ENCODE measurements around the gene RBX1. TPM values are rescaled to one million over a fixed set of nuclear protein-coding genes. Genes with fewer than 3 reads are reported as not detected.
"Not testable (repeated sequence)": the region's sequence is repeated elsewhere in the genome, so short reads cannot be mapped to it uniquely, and the experiment has no call there.

Gene RBX1
- 98.5 and 106 TPM in 2 replicates for total RNA-seq

DNA sequence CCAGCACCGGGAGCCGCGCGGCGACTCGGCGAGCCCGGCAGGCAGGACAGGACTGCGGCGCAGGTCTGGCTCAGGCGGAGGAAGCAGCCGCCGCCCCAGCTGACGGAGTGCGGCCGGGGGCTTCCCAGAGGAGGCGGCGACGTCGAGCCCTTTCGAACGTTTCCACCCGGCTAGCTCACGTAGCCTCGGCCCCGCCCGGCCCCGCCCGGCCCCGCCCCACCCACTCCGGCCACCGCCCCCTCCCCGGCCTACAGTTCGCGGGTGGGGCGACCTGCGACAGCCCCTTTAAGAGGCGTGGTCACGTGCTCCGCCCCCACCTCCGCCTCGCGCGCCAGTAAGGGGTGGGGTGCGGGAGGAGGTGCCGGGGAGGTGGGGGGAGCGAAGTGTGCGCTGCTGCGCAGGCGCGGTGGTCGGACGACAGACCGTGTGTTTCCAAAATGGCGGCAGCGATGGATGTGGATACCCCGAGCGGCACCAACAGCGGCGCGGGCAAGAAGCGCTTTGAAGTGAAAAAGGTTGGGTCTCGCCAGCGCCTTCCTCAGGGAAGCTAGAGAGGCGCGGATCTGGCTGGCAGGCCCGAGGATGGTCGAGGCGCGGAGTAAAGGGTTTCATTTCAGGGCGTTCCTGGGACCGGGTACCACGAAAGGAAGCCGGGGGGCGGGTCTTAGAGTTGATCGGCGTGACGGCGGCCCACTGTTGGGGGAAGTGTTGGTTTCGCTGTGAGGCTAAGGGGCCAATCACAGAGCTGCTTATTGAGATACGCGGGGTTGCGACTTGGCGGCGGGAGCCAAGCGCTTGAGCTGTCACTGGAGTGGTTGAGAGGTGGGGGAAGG is at the start of gene RBX1:
Gene RBX1 (plus strand): TSS at position 417 of the 833 bp plus-strand sequence. CDS start 21 bp downstream, at position 438.
- intact Hi-C loops (cut with micrococcal nuclease): loop anchor here (1.0 to 2.0 kb wide), 7 partner anchors 28 to 335 kb away; partner anchors contain the start of genes L3MBTL2, RANGAP1, SLC25A17 and ST13
- H3K27ac Mint-ChIP-seq: peak within 1 kb of the TSS; percentile 100
- H3K4me3 Mint-ChIP-seq: peak within 1 kb of the TSS; percentile 98
- no peaks in the 10 kb centered on the region for H3K27me3 Mint-ChIP-seq
- peak; percentile 100 for DNase-seq
- peaks cover 31% of the 10 kb centered on the region for H3K36me3 Mint-ChIP-seq (ENCODE audit: low read depth)
- peaks cover 33% of the 10 kb centered on the region for H3K4me1 Mint-ChIP-seq
- no peaks in the 10 kb centered on the region for H3K9me3 Mint-ChIP-seq

DNA sequence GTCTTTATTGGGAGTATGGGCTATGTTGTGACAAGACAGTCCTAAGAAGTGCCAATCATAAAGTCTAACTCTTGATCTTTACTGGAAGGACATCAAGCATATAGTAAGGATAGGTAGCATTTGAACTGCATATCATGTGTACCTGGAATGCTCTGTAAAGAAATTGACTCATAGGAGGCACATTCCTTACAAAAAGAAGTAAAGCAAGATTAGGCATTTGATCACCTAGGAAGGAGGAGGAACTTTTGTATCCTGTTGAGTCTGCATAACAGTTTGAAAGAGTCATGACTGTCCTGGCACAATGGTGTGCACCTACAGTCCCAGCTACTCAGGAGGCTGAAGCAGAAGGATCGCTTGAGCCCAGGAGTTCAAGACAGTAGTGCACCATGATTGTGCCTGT is 47.1 kb upstream of the RBX1 start:
- intact Hi-C loops (cut with micrococcal nuclease): no loop called here
- Mint-ChIP-seq H3K4me3 (no peak overlapping the region), H3K4me1 (peaks cover 2% of the 10 kb centered on the region), H3K9me3 (no peaks in the 10 kb centered on the region), H3K36me3 (ENCODE audit: low read depth) (peaks cover 1% of the 10 kb centered on the region), H3K27me3 (no peaks in the 10 kb centered on the region), H3K27ac (no peak overlapping the region)
- no peak for DNase-seq

DNA sequence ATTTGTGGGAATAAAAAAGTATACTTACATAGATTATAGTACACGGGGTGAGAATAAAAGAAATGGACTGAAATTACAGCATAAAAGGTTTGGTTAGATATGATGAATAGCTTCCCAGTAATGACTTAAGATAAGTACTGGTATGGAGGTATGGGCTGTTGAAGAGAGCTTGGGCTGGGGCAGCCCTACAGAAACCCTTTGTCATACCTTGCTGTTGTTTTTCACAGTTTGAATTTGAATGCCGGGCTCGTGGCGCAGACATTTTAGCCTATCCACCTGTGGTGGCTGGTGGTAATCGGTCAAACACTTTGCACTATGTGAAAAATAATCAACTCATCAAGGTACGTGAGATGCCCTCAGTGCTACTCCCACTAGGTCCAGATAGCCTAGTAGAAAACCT is 42.3 kb upstream of the RBX1 start:
- no peak overlapping the region for H3K27ac Mint-ChIP-seq
- no peaks in the 10 kb centered on the region for H3K4me1 Mint-ChIP-seq
- no peak overlapping the region for H3K4me3 Mint-ChIP-seq
- H3K9me3 Mint-ChIP-seq: no peaks in the 10 kb centered on the region
- peaks cover 1% of the 10 kb centered on the region for H3K36me3 Mint-ChIP-seq (ENCODE audit: low read depth)
- intact Hi-C loops (cut with micrococcal nuclease): no loop called here
- H3K27me3 Mint-ChIP-seq: no peaks in the 10 kb centered on the region
- DNase-seq: no peak

DNA sequence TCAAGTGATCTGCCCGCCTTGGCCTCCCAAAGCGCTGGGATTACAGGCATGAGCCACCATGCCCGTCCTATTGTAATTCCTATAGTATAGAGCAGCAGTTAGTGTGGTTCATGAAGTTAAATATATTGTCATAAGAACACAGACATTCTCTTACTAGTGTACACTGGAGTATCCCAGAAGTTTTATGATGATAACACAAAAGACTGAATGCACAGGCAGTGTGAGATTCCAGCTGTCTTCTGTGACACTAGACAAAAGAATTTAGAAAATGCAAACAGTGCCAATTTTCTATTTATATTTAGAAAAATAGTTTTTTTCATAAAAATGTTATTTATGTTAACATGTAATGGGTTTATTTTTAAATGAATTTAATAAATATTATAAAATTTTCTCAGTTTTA is 39.4 kb upstream of the RBX1 start:
- Mint-ChIP-seq H3K4me1 (no peaks in the 10 kb centered on the region), H3K27ac (no peak overlapping the region), H3K9me3 (no peaks in the 10 kb centered on the region), H3K36me3 (ENCODE audit: low read depth) (peaks cover 3% of the 10 kb centered on the region), H3K4me3 (no peak overlapping the region), H3K27me3 (no peaks in the 10 kb centered on the region)
- no peak for DNase-seq
- intact Hi-C loops (cut with micrococcal nuclease): no loop called here

GRCh38 chr22:40912987-40913386 is 38.2 kb upstream of the RBX1 start:
- H3K27me3 Mint-ChIP-seq; H3K36me3 Mint-ChIP-seq (ENCODE audit: low read depth); H3K4me1 Mint-ChIP-seq; H3K9me3 Mint-ChIP-seq; DNase-seq; intact Hi-C loops (cut with micrococcal nuclease); H3K4me3 Mint-ChIP-seq; H3K27ac Mint-ChIP-seq: not testable (repeated sequence)

GRCh38 chr22:40919446-40919845 is 31.7 kb upstream of the RBX1 start:
- Mint-ChIP-seq H3K9me3 (no peaks in the 10 kb centered on the region), H3K4me3 (no peak overlapping the region), H3K27ac (no peak overlapping the region), H3K4me1 (peaks cover 4% of the 10 kb centered on the region), H3K36me3 (ENCODE audit: low read depth) (peaks cover 5% of the 10 kb centered on the region), H3K27me3 (no peaks in the 10 kb centered on the region)
- intact Hi-C loops (cut with micrococcal nuclease): no loop called here
- no peak for DNase-seq

DNA sequence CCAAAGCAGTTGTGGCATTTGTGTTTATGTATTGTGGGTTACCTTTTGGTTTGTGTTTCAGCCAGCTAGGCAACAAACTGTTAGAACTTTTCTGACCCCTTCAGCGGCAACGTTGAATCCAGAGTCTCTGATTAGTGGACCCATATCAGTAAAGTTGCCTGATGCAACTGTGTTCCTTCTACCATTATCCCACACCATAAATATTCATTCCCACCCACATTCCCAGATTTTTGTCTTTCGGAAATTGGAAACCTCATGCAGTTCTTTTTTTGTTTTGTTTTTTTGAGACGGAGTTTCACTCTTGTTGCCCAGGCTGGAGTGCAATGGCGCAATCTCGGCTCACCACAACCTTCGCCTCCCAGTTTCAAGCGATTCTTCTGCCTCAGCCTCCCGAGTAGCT is 30.7 kb upstream of the RBX1 start:
- Mint-ChIP-seq H3K27ac (no peak overlapping the region), H3K4me1 (peaks cover 4% of the 10 kb centered on the region), H3K36me3 (ENCODE audit: low read depth) (peaks cover 6% of the 10 kb centered on the region), H3K9me3 (no peaks in the 10 kb centered on the region), H3K27me3 (no peaks in the 10 kb centered on the region), H3K4me3 (no peak overlapping the region)
- DNase-seq: no peak
- intact Hi-C loops (cut with micrococcal nuclease): no loop called here

- Mint-ChIP-seq H3K27me3 (no peaks in the 10 kb centered on the region), H3K36me3 (ENCODE audit: low read depth) (peaks cover 6% of the 10 kb centered on the region), H3K9me3 (no peaks in the 10 kb centered on the region), H3K4me1 (peaks cover 4% of the 10 kb centered on the region), H3K27ac (peak overlapping the region; percentile 42), H3K4me3 (peak overlapping the region; percentile 14)
- DNase-seq: peak; percentile 83
- intact Hi-C loops (cut with micrococcal nuclease): loop anchor here (2.0 kb wide), 2 partner anchors 28 to 314 kb away; partner anchors contain the start of gene RBX1
Observed at GRCh38 chr22:40922484-40923303, 28.5 kb upstream of the RBX1 start.

- no peaks in the 10 kb centered on the region for H3K9me3 Mint-ChIP-seq
- no peak overlapping the region for H3K27ac Mint-ChIP-seq
- no peaks in the 10 kb centered on the region for H3K4me1 Mint-ChIP-seq
- no peak for DNase-seq
- no peaks in the 10 kb centered on the region for H3K27me3 Mint-ChIP-seq
- intact Hi-C loops (cut with micrococcal nuclease): no loop called here
- peaks cover 9% of the 10 kb centered on the region for H3K36me3 Mint-ChIP-seq (ENCODE audit: low read depth)
- H3K4me3 Mint-ChIP-seq: no peak overlapping the region
Observed at GRCh38 chr22:40928657-40929056, 22.5 kb upstream of the RBX1 start.

DNA sequence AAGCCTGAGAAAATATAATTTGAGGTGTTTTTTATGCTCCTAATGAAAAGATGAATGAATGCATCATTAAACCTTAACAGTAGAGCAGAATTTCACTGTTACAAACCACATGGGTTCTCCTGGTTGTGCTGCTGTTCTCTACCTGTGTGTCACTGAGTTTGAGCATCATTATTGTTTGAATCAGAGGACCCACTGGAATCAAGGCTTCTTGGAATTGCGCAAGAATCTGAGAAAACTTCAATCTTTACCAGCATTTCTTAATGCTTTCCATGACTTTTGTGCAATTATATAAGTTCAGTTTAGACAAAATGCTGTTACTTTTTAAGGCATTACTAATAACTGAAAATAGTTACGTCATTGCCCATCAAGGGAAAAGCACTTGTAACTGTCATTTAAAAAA is 18.8 kb upstream of the RBX1 start:
- Mint-ChIP-seq H3K27me3 (no peaks in the 10 kb centered on the region), H3K4me3 (no peak overlapping the region), H3K4me1 (no peaks in the 10 kb centered on the region), H3K27ac (no peak overlapping the region), H3K36me3 (ENCODE audit: low read depth) (peaks cover 4% of the 10 kb centered on the region), H3K9me3 (no peaks in the 10 kb centered on the region)
- intact Hi-C loops (cut with micrococcal nuclease): no loop called here
- DNase-seq: no peak

- Mint-ChIP-seq H3K9me3 (no peaks in the 10 kb centered on the region), H3K27ac (peak overlapping the region; percentile 68), H3K27me3 (no peaks in the 10 kb centered on the region), H3K36me3 (ENCODE audit: low read depth) (no peaks in the 10 kb centered on the region), H3K4me1 (peaks cover 8% of the 10 kb centered on the region), H3K4me3 (no peak overlapping the region)
- DNase-seq: no peak
- intact Hi-C loops (cut with micrococcal nuclease): no loop called here
Observed at GRCh38 chr22:40939202-40939601, 12.0 kb upstream of the RBX1 start.

DNA sequence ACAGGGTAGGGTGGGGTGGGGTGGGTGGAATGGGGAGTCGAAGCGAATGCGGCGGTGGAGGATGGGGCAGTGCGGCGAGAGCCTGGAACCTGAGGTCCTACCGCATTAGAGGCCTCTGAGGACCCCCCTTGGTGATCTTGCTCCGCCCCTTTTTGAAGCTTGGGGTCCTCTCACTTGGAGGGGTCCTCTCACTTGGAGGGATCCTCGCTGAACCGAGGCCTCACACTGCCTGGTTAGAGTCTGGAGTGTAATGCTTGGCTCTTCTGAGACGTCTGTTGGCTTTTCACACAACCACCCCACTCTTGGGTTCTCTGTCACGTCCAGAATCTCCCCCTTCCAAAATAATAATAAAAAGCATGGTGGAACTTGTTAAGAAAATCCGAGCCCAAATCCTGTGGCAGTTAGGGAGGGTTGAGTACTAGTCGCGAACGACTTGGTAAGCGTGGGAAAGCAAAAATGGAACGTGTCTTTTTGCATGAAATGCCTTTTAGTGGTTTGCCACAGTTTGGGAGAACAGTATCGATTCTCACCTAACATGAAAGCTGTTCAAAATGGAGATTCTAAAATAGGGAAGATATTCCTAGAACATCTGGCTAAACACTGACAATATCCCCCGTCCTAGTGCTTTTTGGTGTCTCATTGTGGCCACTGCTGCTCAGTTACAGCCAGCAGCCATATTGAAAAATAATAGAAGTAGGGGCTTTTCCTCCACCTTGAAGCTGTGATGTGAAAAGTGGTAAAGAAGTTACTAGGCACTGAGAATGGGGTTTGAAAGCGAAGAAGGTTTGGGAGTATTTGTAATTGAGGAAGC is 822 bp downstream of the RBX1 start:
- intact Hi-C loops (cut with micrococcal nuclease): loop anchor here (1.0 to 2.0 kb wide), 7 partner anchors 29 to 334 kb away; partner anchors contain the start of genes L3MBTL2, RANGAP1, SLC25A17 and ST13
- Mint-ChIP-seq H3K27me3 (no peaks in the 10 kb centered on the region), H3K27ac (peak overlapping the region; percentile 100), H3K9me3 (no peaks in the 10 kb centered on the region), H3K4me1 (peaks cover 29% of the 10 kb centered on the region), H3K4me3 (peak overlapping the region; percentile 98), H3K36me3 (ENCODE audit: low read depth) (peaks cover 33% of the 10 kb centered on the region)
- no peak for DNase-seq

DNA sequence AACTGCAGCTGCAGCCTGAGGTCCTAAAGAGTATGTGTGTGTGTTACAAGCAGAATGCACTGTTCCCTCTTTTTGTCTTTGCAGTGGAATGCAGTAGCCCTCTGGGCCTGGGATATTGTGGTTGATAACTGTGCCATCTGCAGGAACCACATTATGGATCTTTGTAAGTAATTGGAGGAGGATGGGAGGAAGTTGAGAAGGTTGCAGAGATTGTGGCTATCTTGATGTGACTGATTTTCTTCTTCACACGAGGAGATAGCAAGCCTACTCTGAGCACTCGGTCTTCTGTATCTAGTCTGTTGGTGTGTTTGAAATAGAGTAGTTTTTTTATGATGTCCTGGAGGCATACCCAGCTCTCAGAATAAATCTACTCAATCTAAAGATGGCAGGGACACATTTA is 2.3 kb downstream of the RBX1 start:
- H3K27me3 Mint-ChIP-seq: no peaks in the 10 kb centered on the region
- no peaks in the 10 kb centered on the region for H3K9me3 Mint-ChIP-seq
- H3K4me1 Mint-ChIP-seq: peaks cover 26% of the 10 kb centered on the region
- peaks cover 38% of the 10 kb centered on the region for H3K36me3 Mint-ChIP-seq (ENCODE audit: low read depth)
- H3K27ac Mint-ChIP-seq: peak overlapping the region; percentile 71
- intact Hi-C loops (cut with micrococcal nuclease): no loop called here
- peak overlapping the region; percentile 98 for H3K4me3 Mint-ChIP-seq
- no peak for DNase-seq
